Activated CD4-positive, alpha-beta T cell treated with anti-CD3 and anti-CD28 coated beads, Interleukin-2, amount 50 U/mL, for 16 hours (primary cell): ENCODE data around the gene MGRN1.

Experiments used
- DNase-seq: peaks from one replicate; pipeline ENCODE4 v3.0.0-alpha.2; 2020

The MGRN1 gene

GRCh38 chr16:4624015-4624826, at the start of gene MGRN1:
Gene MGRN1, plus strand, starts transcription at chr16:4624826. Its CDS starts 135 bp downstream, at chr16:4624961.
- peak; percentile 97 for DNase-seq

- no peak for DNase-seq
Observed at GRCh38 chr16:4574919-4575705, 49.5 kb upstream of the MGRN1 start.

DNA sequence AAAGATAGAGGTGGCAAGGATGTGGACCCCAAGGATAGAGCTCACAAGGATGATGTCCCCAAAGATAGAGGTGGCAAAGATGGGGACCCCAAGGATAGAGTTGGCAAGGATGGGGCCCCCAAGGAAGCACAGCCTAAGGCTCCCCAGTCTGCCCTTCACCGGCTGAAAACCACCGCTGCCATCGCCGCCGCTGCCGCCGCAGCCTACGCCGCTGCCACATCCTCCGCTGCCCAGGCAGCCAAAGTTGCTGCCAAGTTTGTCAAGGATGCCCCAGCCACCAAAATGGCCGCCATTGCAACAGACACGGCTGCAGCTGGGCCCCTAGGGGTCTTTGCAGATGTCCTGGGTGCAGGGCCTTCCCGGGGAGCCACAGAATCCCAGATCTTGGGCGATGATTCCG, 48.6 kb upstream of the MGRN1 start:
- DNase-seq: no peak

DNA sequence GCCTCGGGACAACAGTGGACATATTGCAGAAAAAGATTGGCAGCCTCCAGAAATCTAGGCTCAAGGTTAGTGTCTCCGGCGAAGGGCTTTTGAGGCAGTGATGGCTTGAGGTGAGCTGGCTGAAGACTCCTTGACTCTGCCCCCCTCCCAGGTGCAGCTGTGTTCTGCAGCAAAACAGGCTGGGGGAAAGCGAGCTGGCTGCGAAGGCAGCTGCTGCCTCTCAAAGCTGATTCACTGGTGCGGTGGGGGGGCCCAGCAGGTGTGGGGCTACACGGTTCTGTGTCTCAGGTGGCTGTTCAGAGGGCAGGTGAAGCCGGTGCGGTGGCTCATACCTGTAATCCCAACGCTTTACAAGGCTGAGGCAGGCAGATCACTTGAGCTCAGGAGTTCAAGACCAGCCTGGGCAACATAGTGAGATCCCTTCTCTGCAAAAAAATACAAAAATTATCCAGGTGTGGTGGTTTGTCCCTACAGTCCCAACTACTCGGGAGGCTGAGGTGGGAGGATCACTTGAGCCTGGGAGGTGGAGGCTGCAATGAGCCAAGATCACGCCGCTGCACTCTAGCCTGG, 45.6 kb upstream of the MGRN1 start:
- no peak for DNase-seq

DNA sequence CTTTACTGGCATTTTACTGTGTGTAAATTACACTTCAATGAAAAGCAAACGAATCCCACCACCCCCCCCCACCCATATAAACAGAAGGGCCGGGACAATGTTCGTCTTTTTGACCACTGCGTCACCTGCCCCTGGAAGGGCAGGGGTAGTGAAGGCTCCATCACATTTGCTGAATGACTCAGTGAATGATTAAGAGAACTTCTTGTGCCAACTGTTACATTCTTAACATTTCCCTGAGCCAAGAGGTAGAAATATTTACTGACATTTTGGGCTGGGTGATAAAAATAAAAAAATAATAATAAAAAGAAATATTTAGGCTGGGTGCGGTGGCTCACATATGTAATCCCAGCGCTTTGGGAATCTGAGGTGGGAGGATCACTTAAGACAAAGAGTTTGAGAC, 44.4 kb upstream of the MGRN1 start:
- DNase-seq: no peak

DNA sequence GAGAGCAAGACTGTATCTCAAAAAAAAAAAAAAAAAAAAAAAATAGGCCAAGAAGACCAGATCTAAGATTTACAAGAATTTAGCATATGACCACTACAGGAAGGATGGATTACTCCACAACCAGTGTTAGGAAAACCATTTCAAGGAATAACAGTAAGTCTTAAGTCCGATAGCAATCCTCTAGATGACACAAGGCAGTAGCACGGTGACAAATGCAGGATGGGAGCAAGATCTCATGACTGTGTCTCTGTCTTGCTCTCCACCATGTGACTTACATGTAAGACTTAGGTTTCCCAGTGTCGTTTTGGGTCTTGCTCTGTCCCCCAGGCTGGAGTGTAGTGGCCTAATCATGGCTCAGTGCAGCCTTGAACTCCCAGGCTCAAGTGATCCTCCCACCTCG, 40.7 kb upstream of the MGRN1 start:
- DNase-seq: no peak

DNA sequence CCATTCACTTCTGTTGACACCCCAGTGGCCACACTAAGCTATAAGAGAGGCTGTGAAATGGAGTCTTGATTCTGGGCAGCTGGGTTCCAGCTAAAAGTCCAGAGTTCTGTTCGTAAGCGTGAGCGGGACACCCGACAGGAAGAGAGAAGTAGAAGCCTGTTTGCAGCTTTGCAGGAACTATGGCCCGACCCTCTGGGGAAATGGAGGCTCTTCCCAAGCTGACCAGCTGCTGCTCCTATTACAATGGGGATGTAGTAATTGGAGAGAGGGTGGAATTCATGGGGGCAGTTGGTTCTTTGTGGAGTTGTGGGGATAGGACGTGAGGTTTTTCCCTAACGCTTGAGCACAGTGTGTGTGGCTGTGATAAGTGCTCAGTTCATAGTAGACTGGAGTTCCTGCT, 38.3 kb upstream of the MGRN1 start:
- DNase-seq: no peak

- DNase-seq: no peak
Observed at GRCh38 chr16:4588386-4588785, 36.2 kb upstream of the MGRN1 start.

DNA sequence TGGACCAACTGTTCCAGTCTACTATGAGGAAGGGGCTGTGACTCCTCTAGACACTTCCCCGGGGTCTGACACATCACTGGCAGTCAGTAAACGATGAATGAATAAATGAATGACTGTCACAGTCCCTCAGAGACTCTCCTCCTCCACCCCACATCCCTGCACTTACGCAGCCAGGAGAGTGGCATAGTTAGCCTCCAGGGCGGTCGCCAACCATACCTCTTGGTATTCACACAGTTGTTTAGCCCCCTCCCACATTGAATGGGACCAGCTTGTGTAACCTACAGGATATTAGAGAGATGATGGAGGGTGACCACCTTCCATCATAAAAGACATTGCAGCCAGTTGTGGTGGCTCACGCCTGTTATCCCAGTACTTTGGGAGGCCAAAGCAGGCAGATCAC, 35.7 kb upstream of the MGRN1 start:
- DNase-seq: no peak

GRCh38 chr16:4591191-4591590, 33.4 kb upstream of the MGRN1 start:
- no peak for DNase-seq

GRCh38 chr16:4591706-4592470, 32.7 kb upstream of the MGRN1 start:
- DNase-seq: no peak

- DNase-seq: no peak
Observed at GRCh38 chr16:4593086-4593485, 31.5 kb upstream of the MGRN1 start.

- no peak for DNase-seq
Observed at GRCh38 chr16:4594433-4595410, 29.9 kb upstream of the MGRN1 start.

GRCh38 chr16:4597174-4597573, 27.5 kb upstream of the MGRN1 start:
- no peak for DNase-seq

GRCh38 chr16:4599037-4599436, 25.6 kb upstream of the MGRN1 start:
- DNase-seq: no peak

- no peak for DNase-seq
Observed at GRCh38 chr16:4599545-4599944, 25.1 kb upstream of the MGRN1 start.

GRCh38 chr16:4601036-4601863, 23.4 kb upstream of the MGRN1 start:
- no peak for DNase-seq

- DNase-seq: no peak
Observed at GRCh38 chr16:4601864-4602186, 22.8 kb upstream of the MGRN1 start.

GRCh38 chr16:4602331-4602730, 22.3 kb upstream of the MGRN1 start:
- no peak for DNase-seq

- DNase-seq: no peak
Observed at GRCh38 chr16:4603624-4604170, 20.9 kb upstream of the MGRN1 start.

- DNase-seq: no peak
Observed at GRCh38 chr16:4604401-4604800, 20.2 kb upstream of the MGRN1 start.
